Activated CD8-positive, alpha-beta memory T cell treated with anti-CD3 and anti-CD28 coated beads, Interleukin-2, amount 10 ng/mL, durations not matched to agents 7 days and 5 days (primary cell): Measurements from ENCODE around the gene RNF208. TPM values are rescaled to one million over a fixed set of nuclear protein-coding genes. Genes with fewer than 3 reads are reported as not detected.

Experiments
- ATAC-seq: fragments of 150-1000 bp; cut with Tn5 transposase; one replicate; pipeline ENCODE4 v1.10.0; 2021; ENCODE audit warnings: moderate library complexity
- CTCF ChIA-PET: fragments of 350-600 bp; sonication (Branson Sonifier 250); formaldehyde crosslinking; loops from one replicate; lab custom pipeline; 2021; ENCODE audit warnings: antibody characterized with exemption; lab: Charles Lee
- DNase-seq: peaks from one replicate; pipeline ENCODE4 v3.0.0-alpha.2; 2020
- H3K27ac Mint-ChIP-seq: one replicate; pipeline ENCODE4 v1.8.0; 2021; ENCODE audit warnings: mild to moderate bottlenecking, mixed read lengths
- H3K27me3 Mint-ChIP-seq: one replicate; pipeline ENCODE4 v1.8.0; 2021; ENCODE audit warnings: mixed read lengths
- H3K36me3 Mint-ChIP-seq: one replicate; pipeline ENCODE4 v1.8.0; 2021; ENCODE audit warnings: mild to moderate bottlenecking, mixed read lengths
- H3K4me1 Mint-ChIP-seq: one replicate; pipeline ENCODE4 v1.8.0; 2021; ENCODE audit warnings: mixed read lengths
- H3K4me3 Mint-ChIP-seq: one replicate; pipeline ENCODE4 v1.8.0; 2021; ENCODE audit warnings: mild to moderate bottlenecking, moderate library complexity, mixed read lengths
- H3K9me3 Mint-ChIP-seq: one replicate; pipeline ENCODE4 v1.8.0; 2022; ENCODE audit warnings: low read depth, mixed read lengths
- total RNA-seq, 2 experiments: library from RNA; stranded (reverse); gene quantifications; one replicate each; pipeline ENCODE4 v1.2.3, GENCODE V29; 2021

RNF208 gene
- total RNA-seq, 2 experiments from 2014 or later, result 2.9 to 3.0 TPM

GRCh38 chr9:137172901-137173795 is 48.9 kb downstream of the RNF208 start:
- CTCF ChIA-PET, result interaction anchor here (1.2 kb wide), 1 partner anchor 44 kb away, joined by 3 read pairs; no protein-coding TSS in a partner anchor
- no peak overlapping the region for H3K27ac Mint-ChIP-seq
- no peak overlapping the region for H3K4me3 Mint-ChIP-seq
- no peaks in the 10 kb centered on the region for H3K36me3 Mint-ChIP-seq
- no peaks in the 10 kb centered on the region for H3K9me3 Mint-ChIP-seq
- peaks cover 39% of the 10 kb centered on the region for H3K27me3 Mint-ChIP-seq
- no peaks in the 10 kb centered on the region for H3K4me1 Mint-ChIP-seq
- DNase-seq (no peak), ATAC-seq (no peak)

GRCh38 chr9:137171149-137171900 is 50.7 kb downstream of the RNF208 start:
- DNase-seq (no peak), ATAC-seq (no peak)
- no peak overlapping the region for H3K27ac Mint-ChIP-seq
- CTCF ChIA-PET, result interaction anchor here (0.9 to 1.7 kb wide), 2 partner anchors 38 to 66 kb away, joined by 3 to 5 read pairs; no protein-coding TSS in a partner anchor
- H3K4me3 Mint-ChIP-seq, result no peak overlapping the region
- H3K27me3 Mint-ChIP-seq, result peaks cover 47% of the 10 kb centered on the region
- no peaks in the 10 kb centered on the region for H3K9me3 Mint-ChIP-seq
- no peaks in the 10 kb centered on the region for H3K4me1 Mint-ChIP-seq
- no peaks in the 10 kb centered on the region for H3K36me3 Mint-ChIP-seq

- Mint-ChIP-seq H3K36me3 (no peaks in the 10 kb centered on the region), H3K4me1 (no peaks in the 10 kb centered on the region), H3K27me3 (peaks cover 47% of the 10 kb centered on the region), H3K27ac (no peak overlapping the region), H3K9me3 (no peaks in the 10 kb centered on the region), H3K4me3 (no peak overlapping the region)
- CTCF ChIA-PET, result interaction anchor here (1.7 kb wide), 1 partner anchor 39 kb away, joined by 5 read pairs; no protein-coding TSS in a partner anchor
- DNase-seq, result no peak
- no peak for ATAC-seq
Observed at GRCh38 chr9:137170486-137171148, 51.4 kb downstream of the RNF208 start.

Other genes starting within 250 kb of the RNF208 start
- gene PTGDS, start 244.7 kb downstream of the RNF208 start, total RNA-seq, result 1 to 10 TPM; 1.2 to 3.2 TPM
- under 1 TPM in 1 of 2 experiments, not detected in 1; 0.09 TPM for gene LCNL1, start 239.2 kb downstream of the RNF208 start, total RNA-seq
- gene PAXX, start 229.8 kb downstream of the RNF208 start, total RNA-seq, result 10 to 100 TPM; 68.6 to 94.8 TPM
- gene CLIC3, start 225.7 kb downstream of the RNF208 start, total RNA-seq, result 1 to 10 TPM; 3.8 to 7.8 TPM
- 10 to 100 TPM; 30.0 to 73.6 TPM for gene ABCA2, start 194.0 kb downstream of the RNF208 start, total RNA-seq
- 1 to 10 TPM in 1 of 2 experiments, under 1 TPM in 1; 0.68 to 2.8 TPM for gene FUT7, start 190.2 kb downstream of the RNF208 start, total RNA-seq
- gene NPDC1, start 176.1 kb downstream of the RNF208 start, total RNA-seq, result 10 to 100 TPM; 30.4 to 55.6 TPM
- gene ENTPD2, start 168.2 kb downstream of the RNF208 start, total RNA-seq, result not detected
- gene SAPCD2, start 151.7 kb downstream of the RNF208 start, total RNA-seq, result 10 to 100 TPM; 31.9 to 40.1 TPM
- gene UAP1L1, start 144.7 kb downstream of the RNF208 start, total RNA-seq, result 10 to 100 TPM; 32.6 to 35.3 TPM
- gene MAN1B1, start 135.3 kb downstream of the RNF208 start, total RNA-seq, result 10 to 100 TPM; 43.8 to 60.6 TPM
- gene DPP7, start 107.5 kb downstream of the RNF208 start, total RNA-seq, result 100 to 1,000 TPM; 271 to 321 TPM
- gene GRIN1, start 83.1 kb downstream of the RNF208 start, total RNA-seq, result not detected
- under 1 TPM in 1 of 2 experiments, not detected in 1; 0.30 TPM for gene LRRC26, start 52.2 kb downstream of the RNF208 start, total RNA-seq
- gene TMEM210, start 50.2 kb downstream of the RNF208 start, total RNA-seq, result not detected
- gene ANAPC2, start 33.7 kb downstream of the RNF208 start, total RNA-seq, result 10 to 100 TPM; 59.8 to 69.7 TPM
- 10 to 100 TPM; 80.2 to 91.3 TPM for gene SSNA1, start 33.6 kb downstream of the RNF208 start, total RNA-seq
- gene TPRN, start 21.5 kb downstream of the RNF208 start, total RNA-seq, result 10 to 100 TPM; 11.1 to 13.3 TPM
- gene TMEM203, start 16.6 kb downstream of the RNF208 start, total RNA-seq, result 10 to 100 TPM; 32.2 to 36.9 TPM
- gene NDOR1, start 16.5 kb downstream of the RNF208 start, total RNA-seq, result 10 to 100 TPM; 50.1 to 50.6 TPM
- under 1 TPM; 0.53 to 0.89 TPM for gene CYSRT1, start 2.9 kb upstream of the RNF208 start, total RNA-seq
- gene RNF224, start 5.3 kb upstream of the RNF208 start, total RNA-seq, result not detected
- not detected for gene SLC34A3, start 8.7 kb upstream of the RNF208 start, total RNA-seq
- 100 to 1,000 TPM; 353 to 375 TPM for gene TUBB4B, start 19.0 kb upstream of the RNF208 start, total RNA-seq
- not detected for gene STPG3, start 29.0 kb upstream of the RNF208 start, total RNA-seq
- 10 to 100 TPM; 70.8 to 75.3 TPM for gene NELFB, start 33.1 kb upstream of the RNF208 start, total RNA-seq
- gene TOR4A, start 55.5 kb upstream of the RNF208 start, total RNA-seq, result 10 to 100 TPM; 10.9 to 13.3 TPM
- 1 to 10 TPM; 1.6 to 4.5 TPM for gene NRARP, start 80.0 kb upstream of the RNF208 start, total RNA-seq
- gene EXD3, start 200.9 kb upstream of the RNF208 start, total RNA-seq, result 10 to 100 TPM in 1 of 2 experiments, 1 to 10 TPM in 1; 9.2 to 19.8 TPM
- gene NOXA1, start 201.2 kb upstream of the RNF208 start, total RNA-seq, result under 1 TPM; 0.30 to 0.53 TPM
- gene ENTPD8, start 219.1 kb upstream of the RNF208 start, total RNA-seq, result not detected
- gene NSMF, start 237.1 kb upstream of the RNF208 start, total RNA-seq, result 10 to 100 TPM; 35.8 to 42.1 TPM